Medulla oblongata (tissue), 1 donor: ENCODE results near the gene LZTS2.

Experiments used
- DNase-seq: peaks from one replicate; pipeline ENCODE4 v3.0.0-alpha.2; 2015; ENCODE audit errors: extremely low spot score

The LZTS2 gene

GRCh38 chr10:101014966-101015581 is 15.5 kb downstream of the LZTS2 start:
- no peak for DNase-seq

GRCh38 chr10:101015582-101015973 is 16.0 kb downstream of the LZTS2 start:
- DNase-seq: no peak

- DNase-seq: no peak
These were observed 17.2 kb downstream of the LZTS2 start for GRCh38 chr10:101016814-101017213.

GRCh38 chr10:101018118-101018599 is 18.6 kb downstream of the LZTS2 start:
- no peak for DNase-seq

DNA sequence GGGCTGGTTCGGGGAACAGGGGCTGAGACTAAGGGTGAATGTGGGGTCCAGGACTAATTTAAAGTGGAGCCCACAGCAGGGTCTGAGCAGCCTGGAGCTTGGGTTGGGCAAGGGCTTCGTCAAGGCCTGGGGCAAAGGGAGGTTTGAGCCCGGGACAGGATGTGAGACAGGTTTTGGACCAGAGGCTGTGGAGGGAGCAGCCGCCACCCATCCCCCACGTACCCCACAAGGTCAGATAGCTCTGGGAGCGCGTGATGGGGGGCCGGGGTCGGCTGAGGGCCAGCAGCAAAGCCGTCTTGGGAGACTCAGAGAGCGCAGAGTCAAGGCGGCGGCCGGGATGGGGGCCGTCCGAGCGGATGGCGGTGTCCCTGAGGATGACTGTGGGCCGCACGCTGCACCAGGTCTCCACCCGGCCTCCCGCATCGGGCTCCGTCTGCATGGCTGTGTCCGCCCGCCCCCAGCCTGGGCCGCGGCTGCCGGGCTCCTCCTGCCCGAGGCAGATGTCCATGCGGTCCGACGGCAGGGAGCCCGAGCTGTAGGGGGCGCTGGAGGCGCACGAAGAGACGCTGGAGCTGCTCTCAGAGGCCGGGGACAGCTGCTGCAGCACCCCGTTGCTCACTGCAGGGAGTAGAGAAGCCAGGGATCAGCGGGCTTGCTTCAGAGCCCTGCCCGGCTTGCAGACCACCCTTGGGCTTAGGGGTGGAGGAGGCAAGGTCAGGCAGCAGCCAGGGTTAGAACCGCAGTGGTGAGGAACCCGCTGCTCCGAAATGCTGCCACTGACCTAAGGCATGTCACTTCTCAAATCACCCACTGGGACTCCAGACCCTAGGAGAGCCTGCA is 19.2 kb downstream of the LZTS2 start:
- peak; percentile 85 for DNase-seq

DNA sequence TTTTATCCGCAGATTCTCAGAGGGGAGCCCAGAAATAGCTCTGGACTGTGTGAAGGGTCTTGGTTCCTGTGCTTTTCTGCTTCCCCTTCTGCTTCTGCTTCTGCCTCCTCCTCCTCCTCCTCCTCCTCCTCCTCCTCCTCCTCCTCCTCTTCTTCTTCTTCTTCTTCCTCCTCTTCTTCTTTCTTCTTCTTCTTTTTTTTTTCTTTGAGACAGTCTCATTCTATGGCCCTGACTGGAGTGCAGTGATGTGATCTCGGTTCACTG is 19.8 kb downstream of the LZTS2 start:
- no peak for DNase-seq

DNA sequence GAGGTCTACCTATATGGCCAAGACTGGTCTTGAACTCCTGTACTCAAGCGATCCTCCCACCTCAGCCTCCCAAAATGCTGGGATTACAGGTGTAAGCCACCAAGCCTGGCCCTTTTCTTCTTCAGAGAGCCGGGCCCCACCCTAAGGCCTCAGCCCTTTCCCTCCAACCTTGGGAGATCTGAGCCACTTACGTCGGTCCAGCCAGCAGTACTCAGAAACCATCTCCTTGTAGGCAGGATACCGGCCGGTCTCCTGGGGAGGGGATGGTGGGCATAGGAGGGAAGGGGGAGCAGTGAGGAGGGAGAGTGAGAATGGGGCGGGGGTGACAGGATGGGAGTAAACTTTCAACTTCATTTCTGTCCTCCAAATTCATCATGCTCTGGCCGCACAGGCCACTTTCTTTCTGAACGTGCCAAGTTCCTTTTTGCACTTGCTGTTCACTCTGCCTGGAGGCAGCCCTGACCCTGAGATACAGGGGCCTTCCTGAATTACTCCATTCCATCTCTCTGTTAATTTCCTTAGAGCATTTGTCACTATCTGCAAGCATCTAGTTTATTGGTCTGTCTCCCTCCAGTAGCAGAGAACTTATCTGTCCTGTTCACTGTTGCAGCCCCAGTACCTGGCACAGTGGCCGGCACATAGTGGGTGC is 20.9 kb downstream of the LZTS2 start:
- DNase-seq: no peak

DNA sequence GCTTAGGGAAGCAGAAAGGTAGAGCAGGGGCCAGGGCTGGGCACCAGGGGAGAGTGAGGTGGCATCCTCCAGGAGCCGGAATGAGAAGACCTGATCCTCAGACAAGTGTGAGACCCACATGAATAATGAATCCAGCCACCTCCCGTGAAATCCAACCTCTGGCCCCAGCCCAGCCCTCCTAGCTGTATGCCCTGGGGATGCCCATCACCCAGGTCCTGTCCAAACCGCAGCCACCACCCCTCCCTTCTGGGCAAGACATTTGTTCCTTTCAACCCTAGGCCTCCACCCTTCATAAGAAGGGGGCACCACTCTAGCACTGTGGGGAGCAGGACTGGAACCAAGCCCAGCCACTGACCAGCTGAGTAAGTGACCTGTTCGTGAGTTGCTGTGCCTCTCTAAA is 21.6 kb downstream of the LZTS2 start:
- DNase-seq: no peak

DNA sequence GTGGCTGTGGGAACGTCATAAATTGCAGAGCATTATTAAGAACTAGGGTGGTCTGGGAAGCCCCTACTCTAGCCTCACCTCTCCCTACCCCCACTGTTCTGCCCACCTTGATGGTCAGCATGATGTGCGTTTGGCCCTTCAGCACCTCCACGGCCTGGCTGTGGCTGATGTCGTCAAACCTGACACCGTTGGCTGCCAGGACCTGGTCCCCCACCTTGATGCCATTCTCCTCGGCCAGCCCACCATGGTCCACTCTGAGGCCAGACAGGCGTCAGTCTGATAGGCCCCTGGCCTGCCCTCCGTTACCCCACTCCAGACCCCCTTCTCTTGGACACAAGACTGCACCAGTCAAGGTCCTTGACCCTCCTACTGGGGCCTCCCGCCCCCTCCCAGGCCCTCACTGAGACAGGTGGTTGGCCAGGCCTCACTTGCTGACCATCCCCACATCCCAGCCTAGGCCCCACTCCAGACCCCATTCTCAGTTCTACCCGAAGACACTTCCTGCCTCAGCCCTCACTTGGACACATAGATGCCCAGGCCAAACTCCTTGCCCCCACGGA is 22.2 kb downstream of the LZTS2 start:
- DNase-seq: no peak

- DNase-seq: no peak
These were observed 23.5 kb downstream of the LZTS2 start for GRCh38 chr10:101022967-101023705.

DNA sequence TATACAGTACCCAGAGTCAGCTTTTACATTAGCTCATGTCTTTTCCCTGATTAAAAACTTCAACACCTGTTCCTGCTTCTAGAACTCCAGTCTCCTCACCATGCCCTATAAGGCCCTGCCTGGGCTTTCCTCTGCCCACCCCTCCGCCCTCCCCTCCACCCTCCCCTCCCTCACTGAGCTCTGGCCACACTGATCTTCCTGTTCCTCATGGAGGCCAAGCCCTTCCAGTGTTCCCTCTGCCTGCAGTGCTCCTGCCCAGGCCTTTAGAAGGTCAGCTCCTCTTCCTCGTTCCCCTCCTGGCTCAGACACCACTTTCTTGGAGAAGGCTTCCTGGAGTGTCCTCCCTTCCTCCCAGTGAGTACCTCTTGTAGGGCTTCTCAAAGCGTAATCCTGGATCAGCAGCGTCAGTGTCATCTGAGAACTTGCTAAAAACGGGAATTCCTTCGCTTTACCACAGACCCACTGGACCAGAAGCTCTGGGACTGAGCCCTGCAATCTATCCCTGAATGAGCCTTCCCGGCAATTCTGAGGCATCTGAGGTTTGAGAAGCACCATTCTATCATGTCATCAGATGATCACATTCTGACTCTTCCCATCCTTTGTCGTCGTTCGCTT is 27.6 kb downstream of the LZTS2 start:
- no peak for DNase-seq

- no peak for DNase-seq
These were observed 29.1 kb downstream of the LZTS2 start for GRCh38 chr10:101028446-101029337.

DNA sequence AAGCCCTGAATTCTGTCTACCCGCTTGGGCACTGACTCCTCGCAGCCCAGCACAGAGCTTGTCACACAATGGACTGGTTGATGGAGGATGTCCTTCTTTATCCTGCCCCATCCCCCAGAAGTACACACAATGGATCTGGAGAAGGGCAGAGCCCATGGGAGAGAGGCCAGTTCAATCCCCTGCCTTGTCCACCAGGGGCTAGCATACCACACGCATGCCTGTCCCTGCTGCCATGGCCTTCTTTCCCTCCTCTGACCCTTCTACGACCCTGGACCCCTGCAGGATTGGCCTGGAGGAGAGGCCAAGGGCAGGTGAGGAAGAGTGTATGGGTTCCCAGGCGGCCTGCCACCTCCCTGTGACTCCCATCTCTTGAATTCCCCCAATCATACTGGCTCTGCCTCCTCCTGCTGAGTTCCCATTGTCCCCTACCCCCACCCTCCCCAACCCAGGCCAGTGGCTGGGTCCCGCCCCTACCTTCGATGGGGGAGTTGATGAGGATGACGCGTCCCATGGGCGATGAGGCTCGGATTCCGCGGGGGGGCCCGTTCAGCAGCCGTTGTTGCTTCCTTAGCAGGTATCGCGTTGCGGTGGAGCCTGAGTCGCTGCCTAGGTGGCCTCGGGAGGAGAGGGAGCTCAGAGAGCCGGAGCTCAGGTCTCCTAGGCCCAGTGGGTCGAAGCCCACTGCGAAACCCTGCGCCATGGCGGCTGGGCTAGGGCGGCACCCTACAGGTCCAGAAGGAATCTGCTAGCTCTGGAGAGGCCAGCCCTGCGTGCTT is 30.1 kb downstream of the LZTS2 start:
- DNase-seq: no peak

DNA sequence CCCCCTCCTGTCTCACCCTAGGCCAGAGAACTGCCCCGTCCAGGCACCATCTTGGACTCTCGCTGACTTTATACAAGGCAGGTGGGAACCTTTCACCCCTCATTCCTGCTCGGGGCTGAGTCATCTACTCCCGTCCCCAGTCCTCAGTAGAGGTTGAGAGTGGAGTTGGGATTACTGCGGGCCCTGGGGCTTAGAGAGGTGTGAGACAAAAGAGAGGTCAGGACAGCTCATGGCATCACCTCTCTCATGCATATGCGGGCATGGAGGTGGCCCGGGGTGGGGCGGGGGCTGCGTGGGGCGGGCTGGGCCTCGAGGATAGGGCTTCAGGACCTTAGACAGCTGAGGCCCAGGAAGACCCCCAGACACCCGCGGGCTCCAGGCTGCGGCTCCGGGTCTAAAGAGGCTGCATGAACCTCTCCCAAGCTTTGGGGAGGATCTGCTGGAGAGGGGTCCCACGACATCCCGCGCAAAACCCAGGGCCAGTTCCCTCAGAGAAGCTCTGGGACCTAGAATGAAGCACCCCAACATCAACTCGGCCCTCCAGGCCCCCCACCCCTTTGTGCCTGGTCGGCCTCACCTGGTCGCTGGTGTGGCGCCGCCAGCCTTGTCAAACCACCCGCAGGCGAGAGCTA is 31.0 kb downstream of the LZTS2 start:
- DNase-seq: no peak

GRCh38 chr10:101031128-101031795 is 31.7 kb downstream of the LZTS2 start, which contains the start of the genes PDZD7 and SFXN3:
Gene PDZD7, minus strand, starts transcription at chr10:101031129. Its CDS starts 910 bp downstream, at chr10:101030219.
Gene SFXN3, plus strand, starts transcription at chr10:101031234. Its CDS starts 3,461 bp downstream, at chr10:101034695.
- peak; percentile 96 for DNase-seq

DNA sequence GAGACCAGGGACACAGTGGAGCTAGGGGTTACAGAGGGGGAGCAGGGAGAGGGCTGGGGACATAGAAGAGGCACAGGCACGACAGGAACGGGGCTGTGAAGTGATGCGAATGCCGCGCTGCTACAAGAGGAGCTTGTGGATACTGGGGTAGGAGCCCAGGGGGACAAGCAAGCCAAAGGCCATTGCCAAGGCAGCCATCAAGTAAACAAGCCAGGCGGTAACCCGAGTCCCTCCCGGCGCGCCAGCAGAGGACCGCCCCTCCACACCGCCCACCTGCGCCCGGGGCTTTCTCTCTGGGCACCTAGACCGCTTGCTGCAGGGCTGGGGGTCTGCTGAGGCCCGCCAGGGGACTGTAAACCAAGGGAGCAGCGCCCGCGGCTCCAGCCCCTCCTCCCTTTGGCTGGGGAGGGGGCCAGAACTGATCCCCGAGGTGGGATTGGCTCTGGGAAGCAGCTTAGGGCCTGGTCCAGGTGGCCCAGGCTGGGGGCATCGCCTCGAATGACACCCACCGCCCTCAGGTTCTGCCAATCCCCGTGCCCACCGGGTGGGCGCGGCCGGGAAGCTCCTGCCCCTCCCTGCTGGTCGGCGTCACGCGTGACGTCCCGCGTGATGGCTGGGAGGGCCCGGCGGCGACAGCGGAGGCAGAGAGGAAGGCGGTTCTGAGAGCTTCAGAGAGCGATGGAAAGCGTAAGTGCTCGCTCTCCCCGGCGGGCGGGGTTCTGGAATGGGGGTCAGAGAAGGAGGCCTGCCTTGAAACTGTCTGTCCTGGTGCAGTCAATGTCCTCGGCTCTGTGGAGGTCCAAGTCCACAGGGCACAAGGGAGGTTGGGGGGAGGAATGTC is 32.4 kb downstream of the LZTS2 start:
- DNase-seq: peak; percentile 92

DNA sequence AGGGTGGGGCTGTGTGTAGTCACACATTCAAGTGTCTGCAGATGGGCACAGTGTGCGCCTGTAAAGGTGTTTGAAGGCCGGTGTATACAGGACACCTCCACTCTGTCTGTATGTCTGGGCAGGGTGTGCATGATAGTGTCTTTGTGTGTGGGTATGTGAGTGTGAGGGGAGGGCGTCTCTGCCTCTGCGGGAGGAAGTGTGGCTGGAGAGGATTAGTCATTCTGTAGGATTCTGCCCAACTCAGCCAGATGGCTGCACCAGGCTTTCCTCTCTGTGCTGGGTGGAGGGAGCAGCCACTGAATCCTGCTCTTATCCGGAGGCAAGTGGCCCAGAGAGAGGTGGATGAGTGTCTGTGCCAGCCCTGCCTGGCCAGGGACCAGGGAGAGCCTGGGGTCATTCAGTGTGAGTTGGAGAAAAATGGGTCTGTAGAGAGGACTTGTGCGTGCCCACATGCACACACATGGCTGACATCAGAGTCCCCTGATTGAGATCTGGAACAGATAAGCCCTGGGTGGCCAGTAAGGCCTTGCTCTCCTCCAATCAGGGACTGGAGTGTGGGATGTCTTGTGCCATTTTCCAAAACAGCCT is 33.1 kb downstream of the LZTS2 start:
- peak; percentile 71 for DNase-seq
